ENCODE results near the gene SULT1E1.

SULT1E1 gene

DNA sequence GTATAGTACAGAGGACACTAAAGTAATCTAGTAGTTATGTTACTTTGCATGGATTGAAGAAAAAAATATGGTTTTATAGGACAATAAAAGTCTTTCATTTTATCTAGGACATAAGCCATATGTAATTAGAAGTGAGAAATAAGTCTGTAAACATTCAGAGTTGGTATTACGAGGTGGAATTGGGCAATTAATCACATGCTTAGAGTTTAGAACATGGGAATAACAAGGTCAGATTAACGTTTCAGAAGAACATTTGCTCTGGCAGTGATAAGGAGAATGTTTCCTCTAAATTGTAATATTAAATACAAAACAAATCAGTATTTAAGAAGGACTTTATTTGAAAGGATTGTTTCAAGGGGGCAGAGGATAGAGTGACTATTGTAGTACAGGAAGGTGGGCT lies 15.6 kb upstream of the SULT1E1 start:
- Histone ChIP-seq H3K36me3 (ENCODE audit: insufficient read depth) (no peaks in the 10 kb centered on the region), H4K20me1 (ENCODE audit: insufficient read depth) (no peaks in the 10 kb centered on the region), H3K4me2 (no peak overlapping the region), H3K9ac (no peak overlapping the region), H3K4me3 (IDR thresholded peaks at IDR 0.05; ENCODE audit: insufficient read depth, low read depth, low read length) (no peak overlapping the region), H3K27ac (no peak overlapping the region), H3K27me3 (ENCODE audit: insufficient read depth, low read depth) (no peaks in the 10 kb centered on the region), H2AFZ (ENCODE audit: low read depth) (no peak overlapping the region), H3K4me1 (ENCODE audit: low read depth, poor library complexity, severe bottlenecking) (no peaks in the 10 kb centered on the region), H3K79me2 (ENCODE audit: insufficient read depth, low read depth) (no peaks in the 10 kb centered on the region)
- TF ChIP-seq CTCF (conservative IDR thresholded peaks at IDR 0.05; ENCODE audit: low read depth, low read length), result no peak

GRCh38 chr4:69874507-69874906 lies 14.6 kb upstream of the SULT1E1 start:
- no peaks in the 10 kb centered on the region for H3K79me2 ChIP-seq (ENCODE audit: insufficient read depth, low read depth)
- H2AFZ ChIP-seq (ENCODE audit: low read depth), result no peak overlapping the region
- no peak overlapping the region for H3K4me2 ChIP-seq
- no peak overlapping the region for H3K4me3 ChIP-seq (IDR thresholded peaks at IDR 0.05; ENCODE audit: insufficient read depth, low read depth, low read length)
- H3K27ac ChIP-seq, result no peak overlapping the region
- H3K9ac ChIP-seq, result no peak overlapping the region
- no peaks in the 10 kb centered on the region for H3K36me3 ChIP-seq (ENCODE audit: insufficient read depth)
- H3K4me1 ChIP-seq (ENCODE audit: low read depth, poor library complexity, severe bottlenecking), result no peaks in the 10 kb centered on the region
- no peak for TF ChIP-seq CTCF (conservative IDR thresholded peaks at IDR 0.05; ENCODE audit: low read depth, low read length)
- no peaks in the 10 kb centered on the region for H4K20me1 ChIP-seq (ENCODE audit: insufficient read depth)
- no peaks in the 10 kb centered on the region for H3K27me3 ChIP-seq (ENCODE audit: insufficient read depth, low read depth)

- H3K27me3 ChIP-seq (ENCODE audit: insufficient read depth, low read depth), result no peaks in the 10 kb centered on the region
- no peak overlapping the region for H3K27ac ChIP-seq
These were observed 1.8 kb upstream of the SULT1E1 start for GRCh38 chr4:69861756-69862155.

GRCh38 chr4:69860521-69861298 lies 765 bp upstream of the SULT1E1 start:
- Histone ChIP-seq H3K36me3 (ENCODE audit: insufficient read depth) (no peaks in the 10 kb centered on the region), H3K27ac (no peak overlapping the region), H4K20me1 (ENCODE audit: insufficient read depth) (no peaks in the 10 kb centered on the region), H3K4me2 (no peak overlapping the region), H3K9ac (no peak overlapping the region), H2AFZ (ENCODE audit: low read depth) (no peak overlapping the region), H3K4me3 (IDR thresholded peaks at IDR 0.05; ENCODE audit: insufficient read depth, low read depth, low read length) (no peak overlapping the region), H3K4me1 (ENCODE audit: low read depth, poor library complexity, severe bottlenecking) (no peaks in the 10 kb centered on the region), H3K79me2 (ENCODE audit: insufficient read depth, low read depth) (no peaks in the 10 kb centered on the region), H3K27me3 (ENCODE audit: insufficient read depth, low read depth) (no peaks in the 10 kb centered on the region)
- TF ChIP-seq CTCF (conservative IDR thresholded peaks at IDR 0.05; ENCODE audit: low read depth, low read length), result no peak

More at GRCh38 chr4:69861756-69862155, 1.8 kb upstream of the SULT1E1 start:
- Histone ChIP-seq H3K4me1 (ENCODE audit: low read depth, poor library complexity, severe bottlenecking) (no peaks in the 10 kb centered on the region), H3K4me3 (IDR thresholded peaks at IDR 0.05; ENCODE audit: insufficient read depth, low read depth, low read length) (no peak overlapping the region), H3K36me3 (ENCODE audit: insufficient read depth) (no peaks in the 10 kb centered on the region), H2AFZ (ENCODE audit: low read depth) (no peak overlapping the region), H3K9ac (no peak overlapping the region), H4K20me1 (ENCODE audit: insufficient read depth) (no peaks in the 10 kb centered on the region), H3K79me2 (ENCODE audit: insufficient read depth, low read depth) (no peaks in the 10 kb centered on the region), H3K4me2 (no peak overlapping the region)
- TF ChIP-seq CTCF (conservative IDR thresholded peaks at IDR 0.05; ENCODE audit: low read depth, low read length), result no peak
